HL-60 (cell line): ENCODE data around the gene TLL2.

Experiments used
- GABPA ChIP-seq: IDR thresholded peaks from 2 replicates; pipeline ENCODE4 v1.6.1; 2012; ENCODE audit warnings: low read depth
- SPI1 ChIP-seq: IDR thresholded peaks from 2 replicates; pipeline ENCODE4 v1.6.1; 2012; ENCODE audit warnings: low read depth, mild to moderate bottlenecking, borderline replicate concordance
- TF ChIP-seq, protein P1 (sequence below): IDR thresholded peaks from one replicate; pipeline ENCODE4 v1.5.1; 2011; ENCODE audit warnings: low read length, control low read depth, inconsistent platforms; ENCODE audit not compliant: insufficient read depth

DNA sequence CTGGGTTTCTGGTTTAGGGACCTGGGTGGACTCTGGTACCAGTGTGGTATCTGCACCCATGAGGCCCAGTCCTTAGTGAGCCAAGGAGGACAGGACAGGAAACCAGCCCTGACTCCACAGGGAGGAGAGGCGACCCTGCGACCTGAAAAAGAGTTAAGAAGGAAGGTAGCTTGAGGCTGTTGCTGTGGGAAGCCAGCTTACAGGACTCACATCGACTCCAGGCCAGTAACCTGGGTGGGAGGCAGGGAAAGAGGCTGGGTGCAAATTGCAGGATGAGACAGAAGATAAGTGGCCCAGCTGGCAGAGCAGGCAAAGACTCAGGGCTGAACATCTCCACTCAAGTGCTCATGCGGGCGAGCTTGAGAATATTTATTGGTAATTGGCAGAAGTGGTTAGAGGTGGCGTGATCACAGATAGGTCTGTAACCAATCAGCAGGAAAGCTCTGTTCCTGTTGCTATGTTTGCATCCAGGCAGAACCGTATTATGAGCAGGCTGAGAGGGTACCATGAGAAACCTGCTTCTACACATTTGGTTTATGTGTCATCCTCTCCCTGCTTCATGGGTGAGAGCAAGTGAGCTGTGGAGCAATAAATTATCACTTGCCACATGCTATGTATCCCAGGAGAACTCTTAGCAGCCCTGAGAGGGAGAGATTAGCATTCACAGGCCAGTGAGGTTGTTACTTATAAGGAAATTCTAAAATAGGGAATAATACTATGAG, 11.0 kb downstream of the TLL2 start:
- TF ChIP-seq, protein P1, sequence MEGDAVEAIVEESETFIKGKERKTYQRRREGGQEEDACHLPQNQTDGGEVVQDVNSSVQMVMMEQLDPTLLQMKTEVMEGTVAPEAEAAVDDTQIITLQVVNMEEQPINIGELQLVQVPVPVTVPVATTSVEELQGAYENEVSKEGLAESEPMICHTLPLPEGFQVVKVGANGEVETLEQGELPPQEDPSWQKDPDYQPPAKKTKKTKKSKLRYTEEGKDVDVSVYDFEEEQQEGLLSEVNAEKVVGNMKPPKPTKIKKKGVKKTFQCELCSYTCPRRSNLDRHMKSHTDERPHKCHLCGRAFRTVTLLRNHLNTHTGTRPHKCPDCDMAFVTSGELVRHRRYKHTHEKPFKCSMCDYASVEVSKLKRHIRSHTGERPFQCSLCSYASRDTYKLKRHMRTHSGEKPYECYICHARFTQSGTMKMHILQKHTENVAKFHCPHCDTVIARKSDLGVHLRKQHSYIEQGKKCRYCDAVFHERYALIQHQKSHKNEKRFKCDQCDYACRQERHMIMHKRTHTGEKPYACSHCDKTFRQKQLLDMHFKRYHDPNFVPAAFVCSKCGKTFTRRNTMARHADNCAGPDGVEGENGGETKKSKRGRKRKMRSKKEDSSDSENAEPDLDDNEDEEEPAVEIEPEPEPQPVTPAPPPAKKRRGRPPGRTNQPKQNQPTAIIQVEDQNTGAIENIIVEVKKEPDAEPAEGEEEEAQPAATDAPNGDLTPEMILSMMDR: no peak
- TF ChIP-seq SPI1: no peak
- no peak for TF ChIP-seq GABPA
